Colonic mucosa (tissue), 4 donors: ENCODE results near the gene SYNC. TPM values are rescaled to one million over a fixed set of nuclear protein-coding genes. Genes with fewer than 3 reads are reported as not detected.
"Not testable (repeated sequence)": the region's sequence is repeated elsewhere in the genome, so short reads cannot be mapped to it uniquely, and the experiment has no call there.

Experiments
- DNase-seq: peaks from one replicate; pipeline ENCODE4 v3.0.0-alpha.2; 2020
- H3K27ac ChIP-seq: fragments of 200-600 bp; one replicate; pipeline ENCODE4 v1.8.0; 2021
- H3K27me3 ChIP-seq: fragments of 200-600 bp; one replicate; pipeline ENCODE4 v1.8.0; 2021
- H3K36me3 ChIP-seq: fragments of 200-600 bp; one replicate; pipeline ENCODE4 v1.8.0; 2021
- H3K4me1 ChIP-seq: fragments of 200-600 bp; one replicate; pipeline ENCODE4 v1.8.0; 2021; ENCODE audit warnings: mild to moderate bottlenecking
- H3K4me3 ChIP-seq: fragments of 200-600 bp; one replicate; pipeline ENCODE4 v1.8.0; 2021
- H3K9ac ChIP-seq, 2 donors: one replicate each; pipeline ENCODE4 v1.7.0; 2013; ENCODE audit warnings: control low read depth in 2 of 2, low read depth in 2 of 2, low read length in 2 of 2
- H3K9me3 ChIP-seq: fragments of 200-600 bp; one replicate; pipeline ENCODE4 v1.8.0; 2021
- intact Hi-C: fragments of 100-400 bp; cut with DNase I; formaldehyde crosslinking; loops from one replicate; pipeline ENCODE4 v1.14.1; 2022
- total RNA-seq, 2 donors: library from RNA; stranded (reverse); fragmentation: NEBNext Ultra II Directional in 1 of 2; extraction: Animal tissue kit (Norgen Biotek cat#: 25700) in 1 of 2; gene quantifications; one replicate each; pipeline ENCODE4 v1.2.1, GENCODE V29; 2021
- TF ChIP-seq, protein P1 (sequence below): fragments of 200-600 bp; IDR thresholded peaks from one replicate; pipeline ENCODE4 v1.8.0; 2022; ENCODE audit warnings: antibody characterized with exemption, mild to moderate bottlenecking
- donor health status: healthy.
- donor health status: DM: no; HTN: no; CAD: no.
- donor health status: DM: no; HTN: no; CAD: no.

The SYNC gene
- total RNA-seq, 2 donors from 2014 or later = 6.6 to 10.6 TPM

- Histone ChIP-seq H3K9ac (peak overlapping the region in 1 of 2 donors; percentile 59), H3K4me3 (no peak overlapping the region), H3K9me3 (no peaks in the 10 kb centered on the region), H3K27ac (peak overlapping the region; percentile 61), H3K27me3 (no peaks in the 10 kb centered on the region), H3K36me3 (no peaks in the 10 kb centered on the region), H3K4me1 (no peaks in the 10 kb centered on the region)
- TF ChIP-seq, protein P1, sequence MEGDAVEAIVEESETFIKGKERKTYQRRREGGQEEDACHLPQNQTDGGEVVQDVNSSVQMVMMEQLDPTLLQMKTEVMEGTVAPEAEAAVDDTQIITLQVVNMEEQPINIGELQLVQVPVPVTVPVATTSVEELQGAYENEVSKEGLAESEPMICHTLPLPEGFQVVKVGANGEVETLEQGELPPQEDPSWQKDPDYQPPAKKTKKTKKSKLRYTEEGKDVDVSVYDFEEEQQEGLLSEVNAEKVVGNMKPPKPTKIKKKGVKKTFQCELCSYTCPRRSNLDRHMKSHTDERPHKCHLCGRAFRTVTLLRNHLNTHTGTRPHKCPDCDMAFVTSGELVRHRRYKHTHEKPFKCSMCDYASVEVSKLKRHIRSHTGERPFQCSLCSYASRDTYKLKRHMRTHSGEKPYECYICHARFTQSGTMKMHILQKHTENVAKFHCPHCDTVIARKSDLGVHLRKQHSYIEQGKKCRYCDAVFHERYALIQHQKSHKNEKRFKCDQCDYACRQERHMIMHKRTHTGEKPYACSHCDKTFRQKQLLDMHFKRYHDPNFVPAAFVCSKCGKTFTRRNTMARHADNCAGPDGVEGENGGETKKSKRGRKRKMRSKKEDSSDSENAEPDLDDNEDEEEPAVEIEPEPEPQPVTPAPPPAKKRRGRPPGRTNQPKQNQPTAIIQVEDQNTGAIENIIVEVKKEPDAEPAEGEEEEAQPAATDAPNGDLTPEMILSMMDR = no peak
- DNase-seq = no peak
- intact Hi-C loops = no loop called here
Observed at GRCh38 chr1:32715901-32716311, 13.3 kb upstream of the SYNC start.

GRCh38 chr1:32714277-32714676 lies 11.7 kb upstream of the SYNC start:
- DNase-seq = no peak
- TF ChIP-seq, protein P1 = no peak
- intact Hi-C loops = no loop called here
- Histone ChIP-seq H3K9me3 (no peaks in the 10 kb centered on the region), H3K4me1 (no peaks in the 10 kb centered on the region), H3K4me3 (no peak overlapping the region), H3K9ac (no peak overlapping the region), H3K27ac (no peak overlapping the region), H3K27me3 (no peaks in the 10 kb centered on the region), H3K36me3 (no peaks in the 10 kb centered on the region)

DNA sequence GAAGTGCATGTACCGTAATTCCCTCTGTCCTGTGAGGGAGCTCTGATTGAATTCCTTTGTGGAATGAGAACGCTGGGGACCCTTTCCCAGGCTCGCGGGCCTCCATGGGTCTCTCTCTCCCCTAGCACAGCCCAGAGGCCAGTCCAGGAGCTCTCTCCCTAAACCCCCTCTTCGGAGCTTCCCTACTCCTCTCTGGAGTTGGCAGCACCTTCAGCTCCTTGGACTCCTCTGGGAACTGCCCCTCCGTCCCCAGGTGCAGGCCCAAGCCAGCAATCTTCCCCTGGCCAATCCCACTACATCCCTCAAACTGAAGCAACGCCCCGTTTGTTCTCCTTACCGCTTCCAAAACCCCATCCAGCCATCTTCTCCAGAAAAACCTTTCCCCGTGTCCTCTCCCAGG lies 10.5 kb upstream of the SYNC start:
- intact Hi-C loops = loop anchor here (2.0 kb wide), 1 partner anchor 62 kb away; no protein-coding TSS in a partner anchor
- no peaks in the 10 kb centered on the region for H3K27me3 ChIP-seq
- H3K27ac ChIP-seq = no peak overlapping the region
- H3K36me3 ChIP-seq = no peaks in the 10 kb centered on the region
- TF ChIP-seq, protein P1 = no peak
- no peaks in the 10 kb centered on the region for H3K4me1 ChIP-seq
- no peak overlapping the region for H3K4me3 ChIP-seq
- H3K9ac ChIP-seq = no peak overlapping the region
- H3K9me3 ChIP-seq = no peaks in the 10 kb centered on the region
- no peak for DNase-seq

DNA sequence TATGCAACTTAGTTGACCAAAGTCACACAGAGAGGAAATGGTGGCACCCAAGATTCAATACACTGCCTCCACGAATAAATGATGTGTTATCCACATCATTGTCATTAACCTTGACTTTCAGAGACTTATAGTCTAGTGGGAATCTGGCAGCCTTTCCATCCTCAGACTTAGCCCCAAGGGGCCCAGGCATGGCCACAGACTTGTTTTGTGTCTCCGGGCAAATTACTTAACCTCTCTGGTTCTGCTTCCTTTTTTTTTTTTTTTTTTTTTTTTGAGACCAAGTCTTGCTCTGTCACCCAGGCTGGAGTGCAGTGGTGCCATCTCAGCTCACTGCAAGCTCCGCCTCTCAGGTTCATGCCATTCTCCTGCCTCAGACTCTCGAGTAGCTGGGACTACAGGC lies 8.7 kb upstream of the SYNC start:
- H3K4me1 ChIP-seq, H3K36me3 ChIP-seq, H3K27me3 ChIP-seq, H3K27ac ChIP-seq, H3K9ac ChIP-seq, H3K9me3 ChIP-seq, H3K4me3 ChIP-seq, DNase-seq, intact Hi-C loops: not testable (repeated sequence)

DNA sequence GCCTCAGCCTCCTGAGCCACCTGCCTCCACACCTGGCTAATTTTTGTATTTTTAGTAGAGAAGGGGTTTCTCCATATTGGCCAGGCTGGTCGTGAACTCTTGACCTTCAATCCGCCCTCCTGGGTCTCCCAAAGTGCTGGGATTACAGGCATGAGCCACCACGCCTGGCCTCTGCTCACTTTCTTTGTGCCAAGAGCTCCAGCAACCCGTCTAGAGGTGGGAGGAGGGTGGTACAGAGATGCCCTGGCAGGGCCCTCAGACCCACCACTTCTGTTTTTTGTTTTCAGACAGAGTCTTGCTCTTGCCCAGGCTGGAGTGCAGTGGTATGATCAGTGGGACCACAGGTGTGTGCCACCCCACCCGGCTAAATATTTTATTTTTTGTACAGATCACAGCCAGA lies 6.9 kb upstream of the SYNC start:
- Histone ChIP-seq H3K36me3 (no peaks in the 10 kb centered on the region), H3K4me3 (no peak overlapping the region), H3K9ac (no peak overlapping the region), H3K27me3 (no peaks in the 10 kb centered on the region), H3K9me3 (no peaks in the 10 kb centered on the region), H3K27ac (no peak overlapping the region), H3K4me1 (no peaks in the 10 kb centered on the region)
- TF ChIP-seq, protein P1 = no peak
- intact Hi-C loops = loop anchor here (5.0 to 10.0 kb wide), 2 partner anchors 78 to 155 kb away; no protein-coding TSS in a partner anchor
- no peak for DNase-seq

DNA sequence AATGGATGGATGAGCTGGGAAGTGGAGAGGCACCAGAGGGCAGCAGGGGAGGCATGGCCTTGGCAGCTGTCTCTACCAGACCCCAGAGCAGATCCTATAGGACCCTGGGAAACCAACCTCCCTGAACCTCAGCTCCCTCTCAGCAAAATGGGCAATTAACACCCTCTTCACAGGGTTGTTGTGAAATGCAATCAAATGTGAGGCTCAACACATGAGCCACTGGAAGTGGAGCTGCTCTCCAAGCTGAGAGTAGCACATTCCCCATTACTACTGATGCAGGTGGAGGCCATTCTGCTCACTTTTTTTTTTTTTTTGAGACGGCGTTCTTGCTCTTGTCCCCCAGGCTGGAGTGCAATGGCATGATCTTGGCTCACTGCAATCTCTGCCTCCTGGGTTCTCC lies 6.5 kb upstream of the SYNC start:
- Histone ChIP-seq H3K27me3 (no peaks in the 10 kb centered on the region), H3K9me3 (no peaks in the 10 kb centered on the region), H3K4me3 (no peak overlapping the region), H3K4me1 (no peaks in the 10 kb centered on the region), H3K36me3 (no peaks in the 10 kb centered on the region), H3K27ac (no peak overlapping the region), H3K9ac (no peak overlapping the region)
- TF ChIP-seq, protein P1 = no peak
- intact Hi-C loops = loop anchor here (5.0 to 10.0 kb wide), 2 partner anchors 78 to 156 kb away; no protein-coding TSS in a partner anchor
- no peak for DNase-seq
